Osteocyte (in vitro differentiated cells): ENCODE measurements around the gene MICA. TPM values are rescaled to one million over a fixed set of nuclear protein-coding genes. Genes with fewer than 3 reads are reported as not detected.
"Not testable (repeated sequence)": the region's sequence is repeated elsewhere in the genome, so short reads cannot be mapped to it uniquely, and the experiment has no call there.

Source experiments
- DNase-seq: peaks from one replicate; pipeline ENCODE4 v3.0.0; 2021; ENCODE audit warnings: mixed read lengths; ENCODE audit not compliant: unreplicated experiment; ENCODE audit errors: extremely low spot score
- H3K27ac Mint-ChIP-seq: one replicate; pipeline ENCODE4 v1.8.0; 2021; ENCODE audit warnings: mild to moderate bottlenecking, mixed read lengths; ENCODE audit not compliant: unreplicated experiment
- H3K27me3 Mint-ChIP-seq: one replicate; pipeline ENCODE4 v1.8.0; 2021; ENCODE audit warnings: mixed read lengths; ENCODE audit not compliant: unreplicated experiment
- H3K36me3 Mint-ChIP-seq: one replicate; pipeline ENCODE4 v1.8.0; 2021; ENCODE audit warnings: mixed read lengths; ENCODE audit not compliant: unreplicated experiment
- H3K4me1 Mint-ChIP-seq: one replicate; pipeline ENCODE4 v1.8.0; 2021; ENCODE audit warnings: mixed read lengths; ENCODE audit not compliant: unreplicated experiment
- H3K4me3 Mint-ChIP-seq: one replicate; pipeline ENCODE4 v1.8.0; 2021; ENCODE audit warnings: mild to moderate bottlenecking, moderate library complexity, mixed read lengths; ENCODE audit not compliant: unreplicated experiment
- H3K9me3 Mint-ChIP-seq: one replicate; pipeline ENCODE4 v1.8.0; 2021; ENCODE audit warnings: mixed read lengths; ENCODE audit not compliant: unreplicated experiment
- CTCF ChIP-seq: fragments of 200-600 bp; sonication (generic); IDR thresholded peaks from 2 replicates; pipeline ENCODE4 v1.5.0; 2021; ENCODE audit warnings: antibody characterized with exemption, mild to moderate bottlenecking, moderate library complexity
- total RNA-seq: library from RNA; stranded (reverse); gene quantifications from 2 replicates; pipeline ENCODE4 v1.2.1, GENCODE V29; 2021

Gene MICA
- total RNA-seq, 1 donor from 2014 or later: 33.0 TPM

GRCh38 chr6:31426395-31427354 is 23.3 kb downstream of the MICA start:
- no peak overlapping the region for H3K27ac Mint-ChIP-seq
- no peaks in the 10 kb centered on the region for H3K4me1 Mint-ChIP-seq
- TF ChIP-seq CTCF: no peak
- peaks cover 23% of the 10 kb centered on the region for H3K27me3 Mint-ChIP-seq
- no peak for DNase-seq
- no peaks in the 10 kb centered on the region for H3K36me3 Mint-ChIP-seq
- H3K9me3 Mint-ChIP-seq: no peaks in the 10 kb centered on the region
- H3K4me3 Mint-ChIP-seq: no peak overlapping the region

GRCh38 chr6:31430449-31430848 is 27.1 kb downstream of the MICA start:
- Mint-ChIP-seq H3K27ac (no peak overlapping the region), H3K4me1 (no peaks in the 10 kb centered on the region)

GRCh38 chr6:31435051-31435450 is 31.7 kb downstream of the MICA start:
- H3K4me3 Mint-ChIP-seq: not testable (repeated sequence)

More at GRCh38 chr6:31430449-31430848, 27.1 kb downstream of the MICA start:
- no peak for TF ChIP-seq CTCF
- no peaks in the 10 kb centered on the region for H3K36me3 Mint-ChIP-seq
- H3K27me3 Mint-ChIP-seq: peaks cover 22% of the 10 kb centered on the region
- no peaks in the 10 kb centered on the region for H3K9me3 Mint-ChIP-seq
- DNase-seq: no peak
- no peak overlapping the region for H3K4me3 Mint-ChIP-seq

GRCh38 chr6:31438222-31438621 is 34.8 kb downstream of the MICA start:
- Mint-ChIP-seq H3K4me1 (peaks cover 6% of the 10 kb centered on the region), H3K27ac (no peak overlapping the region), H3K4me3 (no peak overlapping the region), H3K9me3 (peaks cover 11% of the 10 kb centered on the region), H3K27me3 (peaks cover 51% of the 10 kb centered on the region), H3K36me3 (no peaks in the 10 kb centered on the region)
- DNase-seq: no peak
- TF ChIP-seq CTCF: no peak

More at GRCh38 chr6:31435051-31435450, 31.7 kb downstream of the MICA start:
- not testable (repeated sequence) for H3K27ac Mint-ChIP-seq, DNase-seq, H3K4me1 Mint-ChIP-seq, H3K36me3 Mint-ChIP-seq
- Mint-ChIP-seq H3K9me3 (peaks cover 11% of the 10 kb centered on the region), H3K27me3 (peaks cover 42% of the 10 kb centered on the region)

GRCh38 chr6:31438677-31439076 is 35.3 kb downstream of the MICA start:
- TF ChIP-seq CTCF: no peak
- H3K4me3 Mint-ChIP-seq: no peak overlapping the region
- H3K36me3 Mint-ChIP-seq: no peaks in the 10 kb centered on the region
- H3K27ac Mint-ChIP-seq: no peak overlapping the region
- peaks cover 11% of the 10 kb centered on the region for H3K9me3 Mint-ChIP-seq
- H3K4me1 Mint-ChIP-seq: peaks cover 6% of the 10 kb centered on the region
- no peak for DNase-seq
- H3K27me3 Mint-ChIP-seq: peaks cover 55% of the 10 kb centered on the region
